HEK293 (cell line): ENCODE results near the gene ACOT12.

Source experiments
- CTCF ChIA-PET: fragments of 350-600 bp; formaldehyde crosslinking; extraction: SDS; loops from one replicate; lab custom pipeline; 2021; ENCODE audit warnings: antibody characterized with exemption; lab: Yijun Ruan, JAX
- POLR2A ChIA-PET: fragments of 300-600 bp; formaldehyde crosslinking; extraction: SDS; loops from one replicate; lab custom pipeline; 2020; ENCODE audit warnings: antibody characterized with exemption, inconsistent platforms; lab: Yijun Ruan, JAX
- H3K27ac ChIP-seq: fragments of 200-500 bp; sonication (Bioruptor generic); 2 replicates; pipeline ENCODE4 v1.5.1; 2014; ENCODE audit warnings: low read depth, low read length, control low read depth, inconsistent platforms; ENCODE audit errors: extremely low read depth
- H3K36me3 ChIP-seq, 2 experiments: fragments of 200-500 bp in 1 of 2; sonication (Bioruptor generic) in 1 of 2; 1 replicate in 1 of 2; 2 replicates in 1 of 2; pipeline ENCODE4 v1.5.1; 2014 to 2017; ENCODE audit warnings: inconsistent platforms in 2 of 2, low read length in 2 of 2; ENCODE audit not compliant: control insufficient read depth in 2 of 2, insufficient read depth in 1 of 2
- H3K4me1 ChIP-seq: fragments of 200-500 bp; sonication (Bioruptor generic); 2 replicates; pipeline ENCODE4 v1.5.1; 2014; ENCODE audit warnings: mild to moderate bottlenecking, low read length, inconsistent platforms; ENCODE audit not compliant: control insufficient read depth, insufficient read depth
- H3K4me3 ChIP-seq: 2 replicates; pipeline ENCODE4 v1.5.1; 2011; ENCODE audit warnings: low read depth, mild to moderate bottlenecking, control low read depth, low read length, moderate library complexity
- H3K9me3 ChIP-seq: fragments of 200-500 bp; sonication (Bioruptor generic); 2 replicates; pipeline ENCODE4 v1.5.1; 2014; ENCODE audit warnings: low read depth, low read length, inconsistent platforms; ENCODE audit not compliant: control insufficient read depth, insufficient read depth
- ELK4 ChIP-seq: IDR thresholded peaks from 2 replicates; pipeline ENCODE4 v1.6.1; 2011; ENCODE audit warnings: mild to moderate bottlenecking, low read depth, low read length, borderline replicate concordance
- ZBTB10 ChIP-seq: fragments of 450-650 bp; formaldehyde crosslinking; IDR thresholded peaks from 2 replicates; pipeline ENCODE4 v1.5.1; 2016; ENCODE audit warnings: missing biosample characterization, missing genetic modification characterization
- ZBTB44 ChIP-seq: fragments of 450-650 bp; IDR thresholded peaks from 2 replicates; pipeline ENCODE4 v1.5.1; 2018; ENCODE audit warnings: missing biosample characterization, mild to moderate bottlenecking, missing genetic modification characterization
- ZEB2 ChIP-seq: fragments of 450-650 bp; formaldehyde crosslinking; IDR thresholded peaks from 2 replicates; pipeline ENCODE4 v1.5.1; 2016; ENCODE audit warnings: missing biosample characterization, missing genetic modification characterization
- ZNF140 ChIP-seq: fragments of 450-650 bp; formaldehyde crosslinking; IDR thresholded peaks from 2 replicates; pipeline ENCODE4 v1.5.1; 2016; ENCODE audit warnings: missing biosample characterization, missing genetic modification characterization
- ZNF211 ChIP-seq: fragments of 450-650 bp; formaldehyde crosslinking; IDR thresholded peaks from 2 replicates; pipeline ENCODE4 v1.5.1; 2016; ENCODE audit warnings: low read depth, missing biosample characterization, missing genetic modification characterization
- ZNF280C ChIP-seq: fragments of 450-650 bp; formaldehyde crosslinking; IDR thresholded peaks from 2 replicates; pipeline ENCODE4 v1.5.1; 2016; ENCODE audit warnings: missing biosample characterization, missing genetic modification characterization
- ZNF366 ChIP-seq: fragments of 450-650 bp; formaldehyde crosslinking; conservative IDR thresholded peaks from 2 replicates; pipeline ENCODE4 v1.5.1; 2016; ENCODE audit warnings: missing biosample characterization, missing genetic modification characterization
- ZNF416 ChIP-seq: fragments of 450-650 bp; formaldehyde crosslinking; IDR thresholded peaks from 2 replicates; pipeline ENCODE4 v1.5.1; 2016; ENCODE audit warnings: missing biosample characterization, missing genetic modification characterization
- ZNF423 ChIP-seq: fragments of 450-650 bp; formaldehyde crosslinking; IDR thresholded peaks from 2 replicates; pipeline ENCODE4 v1.5.1; 2016; ENCODE audit warnings: missing biosample characterization, missing genetic modification characterization
- ZNF580 ChIP-seq: fragments of 450-650 bp; formaldehyde crosslinking; IDR thresholded peaks from 2 replicates; pipeline ENCODE4 v1.5.1; 2016; ENCODE audit warnings: missing biosample characterization, missing genetic modification characterization

ACOT12 gene

GRCh38 chr5:81335946-81336345 is 58.0 kb downstream of the ACOT12 start (continued):
- no peak for TF ChIP-seq ZBTB10 (tag by site-specific recombination)
- no peak for TF ChIP-seq ZNF580 (tag by site-specific recombination)

- ChIA-PET POLR2A (no interaction called here), CTCF (interaction anchor here (0.7 kb wide), 1 partner anchor 23 kb away, joined by 3 read pairs; no protein-coding TSS in a partner anchor)
- H3K4me1 ChIP-seq: no peaks in the 10 kb centered on the region
- no peak overlapping the region for H3K27ac ChIP-seq
- no peak overlapping the region for H3K4me3 ChIP-seq
- TF ChIP-seq ZNF423 (tag by site-specific recombination): no peak
- no peak for TF ChIP-seq ZEB2 (tag by site-specific recombination)
- no peaks in the 10 kb centered on the region for H3K36me3 ChIP-seq
- H3K9me3 ChIP-seq: no peaks in the 10 kb centered on the region
Observed at GRCh38 chr5:81334304-81335061, 59.5 kb downstream of the ACOT12 start.

GRCh38 chr5:81326554-81326953 is 67.4 kb downstream of the ACOT12 start:
- ChIA-PET CTCF (interaction anchor here (1.0 kb wide), 1 partner anchor 28 kb away, joined by 4 read pairs; no protein-coding TSS in a partner anchor), POLR2A (no interaction called here)
- no peaks in the 10 kb centered on the region for H3K9me3 ChIP-seq
- H3K4me3 ChIP-seq: no peak overlapping the region
- no peak for TF ChIP-seq ZBTB44 (tag by site-specific recombination)
- no peak for TF ChIP-seq ZNF140 (tag by site-specific recombination)
- TF ChIP-seq ELK4: no peak
- TF ChIP-seq ZNF416 (tag by site-specific recombination): no peak
- TF ChIP-seq ZNF366: no peak
- TF ChIP-seq ZNF280C (tag by site-specific recombination): no peak
- no peak for TF ChIP-seq ZNF211 (tag by site-specific recombination)
- H3K4me1 ChIP-seq: no peaks in the 10 kb centered on the region
- H3K36me3 ChIP-seq: no peaks in the 10 kb centered on the region
- no peak overlapping the region for H3K27ac ChIP-seq
